ENCODE measurements around the gene ANOS1.

ANOS1 gene

DNA sequence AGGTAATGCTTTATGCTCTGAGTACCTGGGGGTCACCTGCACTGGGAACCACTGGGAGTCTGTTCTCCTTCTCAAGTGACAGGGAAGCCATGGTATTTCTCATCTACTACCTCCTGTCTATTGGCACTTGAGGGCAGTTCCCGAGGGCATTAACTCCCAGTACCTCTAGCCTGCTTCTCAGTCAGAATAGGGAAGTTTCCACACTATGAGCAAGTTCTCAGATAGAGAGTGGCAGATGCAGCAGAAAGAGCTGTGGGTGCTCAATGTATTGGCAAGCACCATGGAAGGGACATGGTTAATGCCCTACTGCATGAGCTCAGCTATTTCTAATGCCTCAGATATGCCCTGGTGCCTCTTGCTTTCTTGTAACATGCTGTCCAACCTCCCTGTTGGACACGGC lies 74.1 kb downstream of the ANOS1 start:
- H3K4me1 ChIP-seq (ENCODE audit: control extremely low read depth in 1 of 4, control insufficient read depth in 4 of 4, insufficient read depth in 4 of 4, low read length in 3 of 4): no peaks in the 10 kb centered on the region
- H3K27me3 ChIP-seq (replicated peaks in 2 of 5; ENCODE audit: control insufficient read depth in 4 of 5, insufficient read depth in 5 of 5, low read length in 4 of 5): no peaks in the 10 kb centered on the region
- no peaks in the 10 kb centered on the region for H3K36me3 ChIP-seq (ENCODE audit: control insufficient read depth in 4 of 4, insufficient read depth in 4 of 4, low read length in 3 of 4)
- no peaks in the 10 kb centered on the region for H3K9me3 ChIP-seq (ENCODE audit: control extremely low read depth in 1 of 5, control insufficient read depth in 4 of 5, insufficient read depth in 2 of 5, low read depth in 1 of 5, low read length in 4 of 5)
- no peak overlapping the region for H3K4me3 ChIP-seq (ENCODE audit: control insufficient read depth in 1 of 7, extremely low read depth in 1 of 7, insufficient read depth in 4 of 7, low read depth in 2 of 7, low read length in 6 of 7)
- H3K27ac ChIP-seq (ENCODE audit: insufficient read depth in 1 of 2, low read depth in 1 of 2, low read length in 2 of 2, poor library complexity in 1 of 2, severe bottlenecking in 2 of 2): no peak overlapping the region
- 93% methylated on average over 2 of the region's 2 CpGs for WGBS (ENCODE audit: insufficient coverage)
- CTCF ChIA-PET: no interaction called here
- POLR2A ChIA-PET: no interaction called here
- no peak for DNase-seq

DNA sequence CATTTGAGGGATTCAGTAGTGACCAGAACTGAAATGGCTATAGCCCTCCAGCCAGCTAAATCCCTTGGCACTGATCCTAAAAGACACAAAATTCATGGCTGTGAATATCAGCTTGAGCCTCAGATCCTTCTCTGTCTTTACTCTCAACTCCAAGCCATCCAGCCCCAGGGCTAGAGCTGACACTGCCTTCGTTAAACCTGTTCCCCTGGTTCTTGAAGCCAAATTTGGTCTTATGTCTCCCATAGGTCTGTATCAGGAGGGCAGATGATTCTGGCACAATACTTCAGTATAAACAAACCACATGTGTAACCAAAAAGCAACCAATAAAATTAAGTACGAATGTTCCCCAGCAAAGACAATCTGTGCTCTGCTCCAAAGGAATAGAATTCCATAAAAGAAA lies 78.0 kb downstream of the ANOS1 start:
- H3K4me3 ChIP-seq (ENCODE audit: control insufficient read depth in 1 of 7, extremely low read depth in 1 of 7, insufficient read depth in 4 of 7, low read depth in 2 of 7, low read length in 6 of 7): no peak overlapping the region
- no peak for DNase-seq
- WGBS (ENCODE audit: insufficient coverage): 100% methylated on average over 1 of the region's 2 CpGs
- no peaks in the 10 kb centered on the region for H3K36me3 ChIP-seq (ENCODE audit: control insufficient read depth in 4 of 4, insufficient read depth in 4 of 4, low read length in 3 of 4)
- H3K4me1 ChIP-seq (ENCODE audit: control extremely low read depth in 1 of 4, control insufficient read depth in 4 of 4, insufficient read depth in 4 of 4, low read length in 3 of 4): no peaks in the 10 kb centered on the region
- POLR2A ChIA-PET: no interaction called here
- H3K27ac ChIP-seq (ENCODE audit: insufficient read depth in 1 of 2, low read depth in 1 of 2, low read length in 2 of 2, poor library complexity in 1 of 2, severe bottlenecking in 2 of 2): no peak overlapping the region
- CTCF ChIA-PET: no interaction called here
- H3K9me3 ChIP-seq (ENCODE audit: control extremely low read depth in 1 of 5, control insufficient read depth in 4 of 5, insufficient read depth in 2 of 5, low read depth in 1 of 5, low read length in 4 of 5): no peaks in the 10 kb centered on the region
- no peaks in the 10 kb centered on the region for H3K27me3 ChIP-seq (replicated peaks in 2 of 5; ENCODE audit: control insufficient read depth in 4 of 5, insufficient read depth in 5 of 5, low read length in 4 of 5)

DNA sequence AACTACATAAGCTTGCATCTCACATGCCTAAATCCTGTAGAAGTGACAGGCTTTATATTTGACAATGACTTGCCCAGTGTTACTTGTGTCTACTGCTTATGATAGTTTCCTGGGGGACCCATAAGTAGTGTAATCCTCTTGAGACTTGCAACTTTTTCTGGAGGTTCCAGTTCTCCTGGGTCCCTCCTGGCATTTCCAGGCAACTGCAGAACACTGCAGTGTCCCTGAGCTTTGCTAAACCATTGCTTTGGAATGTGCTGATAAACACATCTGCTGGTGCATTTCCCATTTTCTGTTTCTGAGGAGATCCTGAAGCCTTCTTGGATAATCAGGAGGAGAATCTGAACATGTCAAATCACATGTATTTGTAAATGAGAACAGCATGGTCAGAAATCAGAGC lies 82.0 kb downstream of the ANOS1 start:
- CTCF ChIA-PET: no interaction called here
- H3K27me3 ChIP-seq (replicated peaks in 2 of 5; ENCODE audit: control insufficient read depth in 4 of 5, insufficient read depth in 5 of 5, low read length in 4 of 5): no peaks in the 10 kb centered on the region
- H3K9me3 ChIP-seq (ENCODE audit: control extremely low read depth in 1 of 5, control insufficient read depth in 4 of 5, insufficient read depth in 2 of 5, low read depth in 1 of 5, low read length in 4 of 5): no peaks in the 10 kb centered on the region
- POLR2A ChIA-PET: no interaction called here
- no peak overlapping the region for H3K4me3 ChIP-seq (ENCODE audit: control insufficient read depth in 1 of 7, extremely low read depth in 1 of 7, insufficient read depth in 4 of 7, low read depth in 2 of 7, low read length in 6 of 7)
- no peaks in the 10 kb centered on the region for H3K36me3 ChIP-seq (ENCODE audit: control insufficient read depth in 4 of 4, insufficient read depth in 4 of 4, low read length in 3 of 4)
- no peaks in the 10 kb centered on the region for H3K4me1 ChIP-seq (ENCODE audit: control extremely low read depth in 1 of 4, control insufficient read depth in 4 of 4, insufficient read depth in 4 of 4, low read length in 3 of 4)
- no peak overlapping the region for H3K27ac ChIP-seq (ENCODE audit: insufficient read depth in 1 of 2, low read depth in 1 of 2, low read length in 2 of 2, poor library complexity in 1 of 2, severe bottlenecking in 2 of 2)
- no peak for DNase-seq

DNA sequence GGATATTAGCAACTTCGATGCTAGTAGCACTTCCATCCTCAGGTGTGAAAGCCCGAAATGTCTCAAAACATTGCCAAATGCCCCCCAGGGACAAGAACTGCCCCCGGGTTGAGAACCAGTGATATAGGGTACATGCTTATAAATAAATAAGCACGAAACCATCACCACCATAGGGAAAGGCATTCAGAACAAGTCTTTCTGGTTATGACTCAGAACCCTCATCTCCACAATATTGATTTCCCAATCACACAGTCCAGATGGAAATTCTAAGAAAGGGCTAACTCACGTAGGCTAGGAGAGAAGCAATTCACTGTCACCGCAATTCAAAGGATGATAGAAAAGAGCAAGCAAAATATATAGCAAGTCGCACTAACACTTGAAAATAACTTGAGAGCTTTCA lies 84.8 kb downstream of the ANOS1 start:
- no peaks in the 10 kb centered on the region for H3K4me1 ChIP-seq (ENCODE audit: control extremely low read depth in 1 of 4, control insufficient read depth in 4 of 4, insufficient read depth in 4 of 4, low read length in 3 of 4)
- H3K27ac ChIP-seq (ENCODE audit: insufficient read depth in 1 of 2, low read depth in 1 of 2, low read length in 2 of 2, poor library complexity in 1 of 2, severe bottlenecking in 2 of 2): no peak overlapping the region
- H3K36me3 ChIP-seq (ENCODE audit: control insufficient read depth in 4 of 4, insufficient read depth in 4 of 4, low read length in 3 of 4): no peaks in the 10 kb centered on the region
- no peak for DNase-seq
- 87% methylated on average over 2 of the region's 7 CpGs for whole genome bisulfite sequencing (ENCODE audit: insufficient coverage)
- no peaks in the 10 kb centered on the region for H3K9me3 ChIP-seq (ENCODE audit: control extremely low read depth in 1 of 5, control insufficient read depth in 4 of 5, insufficient read depth in 2 of 5, low read depth in 1 of 5, low read length in 4 of 5)
- no peaks in the 10 kb centered on the region for H3K27me3 ChIP-seq (replicated peaks in 2 of 5; ENCODE audit: control insufficient read depth in 4 of 5, insufficient read depth in 5 of 5, low read length in 4 of 5)
- no peak overlapping the region for H3K4me3 ChIP-seq (ENCODE audit: control insufficient read depth in 1 of 7, extremely low read depth in 1 of 7, insufficient read depth in 4 of 7, low read depth in 2 of 7, low read length in 6 of 7)
- CTCF ChIA-PET: no interaction called here
- POLR2A ChIA-PET: interaction anchor here (0.7 kb wide), 1 partner anchor 13 kb away, joined by 3 read pairs; no protein-coding TSS in a partner anchor

DNA sequence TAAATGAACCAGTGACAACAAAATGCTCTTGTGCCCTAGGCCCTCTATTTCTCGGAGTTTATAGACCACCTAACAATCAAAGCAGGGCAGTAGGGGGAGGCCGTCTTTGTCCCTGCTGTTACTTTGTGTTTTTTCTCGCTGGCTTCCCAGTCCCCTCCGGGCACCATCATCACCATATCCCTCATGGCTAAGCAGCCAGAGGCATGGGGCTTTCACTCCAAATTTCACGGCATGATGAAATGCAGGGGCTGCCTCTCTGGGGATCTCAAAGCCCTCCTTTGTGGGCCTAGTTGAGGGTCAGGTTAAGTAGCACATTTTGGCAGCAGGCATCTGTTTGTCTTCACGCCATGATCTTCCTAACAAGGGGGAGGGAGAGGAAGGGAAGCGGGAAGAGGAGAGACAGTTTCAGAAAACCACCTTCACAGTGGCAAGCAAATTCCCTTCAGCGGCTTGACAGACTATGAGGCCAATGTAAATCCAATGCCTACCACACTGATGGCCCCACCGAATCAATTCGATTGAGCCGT lies 91.9 kb downstream of the ANOS1 start:
- H3K4me1 ChIP-seq (ENCODE audit: control extremely low read depth in 1 of 4, control insufficient read depth in 4 of 4, insufficient read depth in 4 of 4, low read length in 3 of 4): no peaks in the 10 kb centered on the region
- ChIA-PET CTCF (no interaction called here), POLR2A (no interaction called here)
- H3K4me3 ChIP-seq (ENCODE audit: control insufficient read depth in 1 of 7, extremely low read depth in 1 of 7, insufficient read depth in 4 of 7, low read depth in 2 of 7, low read length in 6 of 7): no peak overlapping the region
- no peaks in the 10 kb centered on the region for H3K36me3 ChIP-seq (ENCODE audit: control insufficient read depth in 4 of 4, insufficient read depth in 4 of 4, low read length in 3 of 4)
- 46% methylated on average over 5 of the region's 11 CpGs for WGBS (ENCODE audit: insufficient coverage)
- no peak for DNase-seq
- peaks cover 0 to 1% (median 0%) of the 10 kb centered on the region in 5 experiments for H3K9me3 ChIP-seq (ENCODE audit: control extremely low read depth in 1 of 5, control insufficient read depth in 4 of 5, insufficient read depth in 2 of 5, low read depth in 1 of 5, low read length in 4 of 5)
- H3K27me3 ChIP-seq (replicated peaks in 2 of 5; ENCODE audit: control insufficient read depth in 4 of 5, insufficient read depth in 5 of 5, low read length in 4 of 5): peaks cover 0 to 2% (median 0%) of the 10 kb centered on the region in 5 experiments
- H3K27ac ChIP-seq (ENCODE audit: insufficient read depth in 1 of 2, low read depth in 1 of 2, low read length in 2 of 2, poor library complexity in 1 of 2, severe bottlenecking in 2 of 2): no peak overlapping the region

DNA sequence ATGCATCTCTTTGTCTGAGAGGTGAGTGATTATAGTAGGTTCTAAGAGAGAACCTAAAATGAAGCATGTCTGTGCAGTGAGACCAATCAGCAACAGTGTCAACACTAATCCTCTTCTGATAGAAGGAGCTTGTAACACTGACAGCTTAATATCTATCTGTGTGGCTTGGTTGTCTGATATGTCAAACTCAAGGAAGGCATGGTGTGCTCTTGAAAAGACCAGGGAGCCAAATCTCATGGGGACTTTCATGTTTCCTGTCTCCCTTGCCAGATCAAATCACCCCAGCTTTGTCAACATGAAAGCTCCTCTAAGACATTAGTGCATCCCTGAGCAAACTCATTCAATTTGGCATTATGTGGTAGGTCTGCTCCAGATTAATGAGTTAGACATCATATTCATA lies 95.4 kb downstream of the ANOS1 start:
- ChIA-PET POLR2A (no interaction called here), CTCF (no interaction called here)
- H3K9me3 ChIP-seq (ENCODE audit: control extremely low read depth in 1 of 5, control insufficient read depth in 4 of 5, insufficient read depth in 2 of 5, low read depth in 1 of 5, low read length in 4 of 5): peaks cover 0 to 1% (median 0%) of the 10 kb centered on the region in 5 experiments
- H3K27ac ChIP-seq (ENCODE audit: insufficient read depth in 1 of 2, low read depth in 1 of 2, low read length in 2 of 2, poor library complexity in 1 of 2, severe bottlenecking in 2 of 2): no peak overlapping the region
- H3K4me3 ChIP-seq (ENCODE audit: control insufficient read depth in 1 of 7, extremely low read depth in 1 of 7, insufficient read depth in 4 of 7, low read depth in 2 of 7, low read length in 6 of 7): no peak overlapping the region
- H3K27me3 ChIP-seq (replicated peaks in 2 of 5; ENCODE audit: control insufficient read depth in 4 of 5, insufficient read depth in 5 of 5, low read length in 4 of 5): peaks cover 0 to 2% (median 0%) of the 10 kb centered on the region in 5 experiments
- no peak for DNase-seq
- H3K4me1 ChIP-seq (ENCODE audit: control extremely low read depth in 1 of 4, control insufficient read depth in 4 of 4, insufficient read depth in 4 of 4, low read length in 3 of 4): no peaks in the 10 kb centered on the region
- H3K36me3 ChIP-seq (ENCODE audit: control insufficient read depth in 4 of 4, insufficient read depth in 4 of 4, low read length in 3 of 4): no peaks in the 10 kb centered on the region

DNA sequence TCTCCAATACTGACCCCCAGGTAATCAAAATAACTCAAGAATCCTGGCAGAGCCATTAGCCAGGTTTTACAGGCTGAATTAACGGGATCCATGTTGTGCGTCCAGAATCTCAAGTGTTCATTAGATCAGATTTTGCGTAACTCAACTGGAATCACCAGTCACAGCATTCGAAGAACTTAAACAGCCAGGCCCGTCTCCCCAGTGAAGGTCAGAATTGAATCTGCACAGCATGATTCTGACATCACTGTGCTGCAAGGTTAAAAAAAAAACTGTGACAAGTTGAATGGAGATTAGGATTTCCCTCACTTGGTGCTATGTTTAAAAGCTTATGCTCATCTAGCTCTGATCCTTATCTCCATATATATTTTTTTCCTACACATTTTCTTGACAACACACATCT lies 96.1 kb downstream of the ANOS1 start:
- no peak for DNase-seq
- Histone ChIP-seq H3K27ac (ENCODE audit: insufficient read depth in 1 of 2, low read depth in 1 of 2, low read length in 2 of 2, poor library complexity in 1 of 2, severe bottlenecking in 2 of 2) (no peak overlapping the region), H3K36me3 (ENCODE audit: control insufficient read depth in 4 of 4, insufficient read depth in 4 of 4, low read length in 3 of 4) (no peaks in the 10 kb centered on the region), H3K9me3 (ENCODE audit: control extremely low read depth in 1 of 5, control insufficient read depth in 4 of 5, insufficient read depth in 2 of 5, low read depth in 1 of 5, low read length in 4 of 5) (peaks cover 0 to 1% (median 0%) of the 10 kb centered on the region in 5 experiments), H3K4me1 (ENCODE audit: control extremely low read depth in 1 of 4, control insufficient read depth in 4 of 4, insufficient read depth in 4 of 4, low read length in 3 of 4) (no peaks in the 10 kb centered on the region), H3K4me3 (ENCODE audit: control insufficient read depth in 1 of 7, extremely low read depth in 1 of 7, insufficient read depth in 4 of 7, low read depth in 2 of 7, low read length in 6 of 7) (no peak overlapping the region), H3K27me3 (replicated peaks in 2 of 5; ENCODE audit: control insufficient read depth in 4 of 5, insufficient read depth in 5 of 5, low read length in 4 of 5) (peaks cover 0 to 2% (median 0%) of the 10 kb centered on the region in 5 experiments)
- 100% methylated on average over 5 of the region's 5 CpGs for whole genome bisulfite sequencing (ENCODE audit: insufficient coverage)
- POLR2A ChIA-PET: no interaction called here
- CTCF ChIA-PET: no interaction called here

Data from common myeloid progenitor, CD34-positive (primary cell).